ENCODE data around the gene PRDX5. TPM values are rescaled to one million over a fixed set of nuclear protein-coding genes. Genes with fewer than 3 reads are reported as not detected.
A peak's percentile ranks its signal among the peaks of the same experiment; 100 is the strongest.

PRDX5 gene
- total and polyA plus RNA-seq, 9 of the 15 experiments (the other 6 are each of a cell fraction or from before 2014, with no cell fraction given), result 40.8 to 327 (median 204) TPM

GRCh38 chr11:64347193-64347867 is 29.4 kb downstream of the PRDX5 start:
- Histone ChIP-seq H3K9me1 (ENCODE audit: control insufficient read depth, insufficient read depth, low read length) (no peaks in the 10 kb centered on the region), H3K79me2 (ENCODE audit: control insufficient read depth, insufficient read depth, low read length) (no peaks in the 10 kb centered on the region), H2AFZ (ENCODE audit: low read depth, low read length) (no peak overlapping the region), H4K20me1 (replicated peaks; ENCODE audit: control insufficient read depth, insufficient read depth, low read length) (no peaks in the 10 kb centered on the region; the same call in 1 of the 2 replicates), H3K4me2 (ENCODE audit: insufficient read depth, low read length) (no peak overlapping the region), H3K4me3 (no peak overlapping the region), H3K27ac (ENCODE audit: extremely low read depth, low read depth, low read length) (no peak overlapping the region), H3K36me3 (ENCODE audit: control insufficient read depth, insufficient read depth, low read length) (no peaks in the 10 kb centered on the region), H3K4me1 (replicated peaks in 1 of 2; ENCODE audit: control insufficient read depth in 2 of 2, insufficient read depth in 2 of 2, low read length in 2 of 2) (peaks cover 8 to 60% of the 10 kb centered on the region in 2 experiments; a peak in 4 of 5 replicates), H3K27me3 (ENCODE audit: control insufficient read depth in 2 of 2, insufficient read depth in 2 of 2, low read length in 2 of 2) (no peaks in the 10 kb centered on the region), H3K9me3 (replicated peaks; ENCODE audit: control insufficient read depth, insufficient read depth, low read depth, low read length) (no peaks in the 10 kb centered on the region), H3K9ac (ENCODE audit: insufficient read depth in 1 of 2, low read depth in 2 of 2, low read length in 2 of 2) (peak overlapping the region in 1 of 2 experiments; percentile 59; a peak in 1 of 4 replicates)
- in situ Hi-C loops (cut with MboI) (no loop called here), intact Hi-C loops (cut with micrococcal nuclease) (no loop called here)
- no peak for ATAC-seq
- DNase-seq (ENCODE audit: extremely low read depth in 1 of 4, low spot score in 3 of 4), result no peak
- CTCF ChIA-PET (ENCODE audit: low intra/inter-chr PET ratio), result no interaction called here
- TF ChIP-seq ELF1 (tag; IDR thresholded peaks at IDR 0.05) (no peak), PHF21A (IDR thresholded peaks at IDR 0.05; ENCODE audit: borderline replicate concordance, low read depth) (no peak), U2AF2 (optimal IDR thresholded peaks at IDR 0.05; ENCODE audit: low read depth, low read length) (no peak), HNRNPL (IDR thresholded peaks at IDR 0.05; ENCODE audit: low read depth, low read length) (no peak), RBM25 (IDR thresholded peaks at IDR 0.05; ENCODE audit: low read depth, low read length, severe bottlenecking) (peak; percentile 84), MBD2 (IDR thresholded peaks at IDR 0.05; ENCODE audit: borderline replicate concordance, low read depth) (no peak), BCOR (IDR thresholded peaks at IDR 0.05) (peak; percentile 81), ZNF695 (CRISPR knock-in tag; IDR thresholded peaks at IDR 0.05) (no peak), ATF3 (IDR thresholded peaks at IDR 0.05) (peak; percentile 46; the same call in 1 of the 2 replicates), ATF3 (CRISPR knock-in tag; conservative IDR thresholded peaks at IDR 0.05) (no peak), ZNF184 (CRISPR knock-in tag; IDR thresholded peaks at IDR 0.05) (no peak), ZFP36 (IDR thresholded peaks at IDR 0.05; ENCODE audit: low read depth, low read length, partially characterized antibody) (peak; percentile 77), HOXB6 (CRISPR knock-in tag; IDR thresholded peaks at IDR 0.05; ENCODE audit: borderline replicate concordance) (no peak), CEBPB (tag; IDR thresholded peaks at IDR 0.05) (peak; percentile 88), KDM1A (IDR thresholded peaks at IDR 0.05) (peak; percentile 49 to 63; a peak in 2 of 4 replicates), SPI1 (IDR thresholded peaks at IDR 0.05; ENCODE audit: borderline replicate concordance, low read depth, low read length) (no peak), TFAM (CRISPR knock-in tag; conservative IDR thresholded peaks at IDR 0.05) (no peak), ZNF586 (CRISPR knock-in tag; conservative IDR thresholded peaks at IDR 0.05) (no peak), CBX3 (IDR thresholded peaks at IDR 0.05; ENCODE audit: borderline replicate concordance in 1 of 2, low read length in 2 of 2) (no peak), HLTF (IDR thresholded peaks at IDR 0.05) (no peak)
- FAIRE-seq, result no peak
- POLR2A ChIA-PET, result interaction anchor here (0.6 to 1.4 kb wide), 4 partner anchors 8 to 116 kb away, joined by 3 to 4 read pairs (median 3); partner anchors contain the start of gene BAD
- 70% methylated on average over 12 of the region's 12 CpGs for WGBS (ENCODE audit: insufficient coverage, low coverage, missing lambda C conversion rate)
- BruUV-seq (replicated peaks), result no TSS peak
